IMR-90 (cell line): ENCODE results near the gene PFDN1. TPM values are rescaled to one million over a fixed set of nuclear protein-coding genes. Genes with fewer than 3 reads are reported as not detected.

ENCODE experiments used
- ATAC-seq: fragments of 200-7000 bp; cut with Tn5 transposase; 2 replicates; pipeline ENCODE4 v1.9.1; 2020; ENCODE audit warnings: low read depth, mild to moderate bottlenecking, moderate library complexity
- BruUV-seq: library from RNA; stranded (reverse); fragments of 400-500 nt; replicated peaks from 2 replicates; lab custom pipeline; 2021; lab: Mats Ljungman, UMichigan
- CTCF ChIA-PET: fragments of 300-600 bp; formaldehyde crosslinking; extraction: SDS; loops from one replicate; lab custom pipeline; 2021; ENCODE audit warnings: antibody characterized with exemption; lab: Yijun Ruan, JAX
- POLR2A ChIA-PET: fragments of 300-600 bp; sonication (Branson Sonifier 250); formaldehyde crosslinking; loops from one replicate; lab custom pipeline; 2022; ENCODE audit warnings: antibody characterized with exemption; ENCODE audit not compliant: unreplicated experiment; lab: Charles Lee
- DNase-seq: peaks from one replicate; pipeline ENCODE4 v3.0.0; 2013
- H2AFZ ChIP-seq: replicated peaks from 2 replicates; pipeline ENCODE3; 2013; ENCODE audit warnings: low read length, mild to moderate bottlenecking; ENCODE audit not compliant: poor library complexity
- H2AK5ac ChIP-seq: 2 replicates; pipeline ENCODE4 v1.6.1; 2013; ENCODE audit warnings: low read depth, low read length, inconsistent platforms
- H2AK9ac ChIP-seq: replicated peaks from 2 replicates; pipeline ENCODE3; 2013; ENCODE audit warnings: mild to moderate bottlenecking, low read depth, low read length, moderate library complexity; ENCODE audit not compliant: poor library complexity
- H2BK120ac ChIP-seq: 2 replicates; pipeline ENCODE4 v1.6.1; 2013; ENCODE audit warnings: low read depth, low read length, inconsistent platforms
- H2BK15ac ChIP-seq: 3 replicates; pipeline ENCODE4 v1.6.1; 2013; ENCODE audit warnings: low read depth, low read length, inconsistent platforms
- H2BK20ac ChIP-seq: 2 replicates; pipeline ENCODE4 v1.6.1; 2013; ENCODE audit warnings: low read depth, mild to moderate bottlenecking, inconsistent platforms, low read length, moderate library complexity
- H2BK5ac ChIP-seq: 2 replicates; pipeline ENCODE4 v1.6.1; 2013; ENCODE audit warnings: mild to moderate bottlenecking, low read depth, low read length, inconsistent platforms; ENCODE audit not compliant: poor library complexity, severe bottlenecking
- H3K14ac ChIP-seq: replicated peaks from 2 replicates; pipeline ENCODE4 v1.6.1; 2013; ENCODE audit warnings: low read depth, low read length, inconsistent platforms
- H3K18ac ChIP-seq: 2 replicates; pipeline ENCODE4 v1.6.1; 2013; ENCODE audit warnings: low read depth, low read length, control low read depth
- H3K23ac ChIP-seq: 2 replicates; pipeline ENCODE4 v1.6.1; 2013; ENCODE audit warnings: low read depth, low read length, inconsistent platforms
- H3K27ac ChIP-seq: 2 replicates; pipeline ENCODE4 v1.5.1; 2013; ENCODE audit warnings: mild to moderate bottlenecking, control low read depth, low read length; ENCODE audit not compliant: insufficient read depth
- H3K27me3 ChIP-seq: 2 replicates; pipeline ENCODE4 v1.6.1; 2013; ENCODE audit warnings: low read length; ENCODE audit not compliant: control insufficient read depth, insufficient read depth
- H3K36me3 ChIP-seq: 2 replicates; pipeline ENCODE4 v1.6.1; 2013; ENCODE audit warnings: low read length, mixed read lengths; ENCODE audit not compliant: control insufficient read depth, insufficient read depth
- H3K4ac ChIP-seq: 2 replicates; pipeline ENCODE4 v1.6.1; 2013; ENCODE audit warnings: low read depth, low read length, inconsistent platforms
- H3K4me1 ChIP-seq: 2 replicates; pipeline ENCODE4 v1.6.1; 2013; ENCODE audit warnings: low read length, mixed read lengths; ENCODE audit not compliant: control insufficient read depth, insufficient read depth
- H3K4me2 ChIP-seq: 2 replicates; pipeline ENCODE4 v1.6.1; 2013; ENCODE audit warnings: low read depth, mild to moderate bottlenecking, control low read depth, low read length, moderate library complexity
- H3K4me3 ChIP-seq: 2 replicates; pipeline ENCODE4 v1.5.1; 2013; ENCODE audit warnings: low read depth, mild to moderate bottlenecking, control low read depth, low read length, moderate library complexity; ENCODE audit not compliant: insufficient read depth
- H3K56ac ChIP-seq: 2 replicates; pipeline ENCODE4 v1.6.1; 2013; ENCODE audit warnings: low read length, inconsistent platforms; ENCODE audit not compliant: insufficient read depth; ENCODE audit errors: extremely low read depth
- H3K79me1 ChIP-seq, 2 experiments: 2 replicates each; pipeline ENCODE4 v1.6.1; 2013; ENCODE audit warnings: low read length in 2 of 2, inconsistent platforms in 1 of 2, low read depth in 1 of 2
- H3K9ac ChIP-seq: 2 replicates; pipeline ENCODE4 v1.6.1; 2013; ENCODE audit warnings: low read depth, low read length, control low read depth
- H3K9me1 ChIP-seq: 2 replicates; pipeline ENCODE4 v1.6.1; 2013; ENCODE audit warnings: low read length, inconsistent platforms; ENCODE audit not compliant: insufficient read depth
- H3K9me3 ChIP-seq: 2 replicates; pipeline ENCODE4 v1.6.1; 2013; ENCODE audit warnings: low read length; ENCODE audit not compliant: control insufficient read depth, insufficient read depth
- H4K20me1 ChIP-seq: 2 replicates; pipeline ENCODE4 v1.6.1; 2013; ENCODE audit warnings: low read length, inconsistent platforms; ENCODE audit not compliant: insufficient read depth
- H4K5ac ChIP-seq: 2 replicates; pipeline ENCODE4 v1.6.1; 2013; ENCODE audit warnings: mild to moderate bottlenecking, low read depth, low read length, control low read depth
- H4K8ac ChIP-seq, 2 experiments: 2 replicates each; pipeline ENCODE4 v1.6.1; 2013; ENCODE audit warnings: low read depth in 2 of 2, low read length in 2 of 2, control low read depth in 1 of 2, inconsistent platforms in 1 of 2
- H4K91ac ChIP-seq: 2 replicates; pipeline ENCODE4 v1.6.1; 2013; ENCODE audit warnings: low read depth, low read length, inconsistent platforms; ENCODE audit not compliant: insufficient read depth
- CEBPB ChIP-seq: IDR thresholded peaks from 2 replicates; pipeline ENCODE4 v1.6.1; 2012; ENCODE audit warnings: low read depth, low read length, improper control_type of control experiment
- CHD1 ChIP-seq: IDR thresholded peaks from 2 replicates; pipeline ENCODE4 v1.6.1; 2012; ENCODE audit warnings: low read depth, low read length, improper control_type of control experiment
- CTCF ChIP-seq: conservative IDR thresholded peaks from 2 replicates; pipeline ENCODE4 v1.5.1; 2012; ENCODE audit warnings: mild to moderate bottlenecking, low read depth, low read length, improper control_type of control experiment
- ELK1 ChIP-seq: fragments of 150-350 bp; IDR thresholded peaks from 2 replicates; pipeline ENCODE4 v1.6.1; 2016; ENCODE audit warnings: low read depth, mild to moderate bottlenecking, low read length, moderate library complexity, borderline replicate concordance
- FOS ChIP-seq: fragments of 150-350 bp; IDR thresholded peaks from 2 replicates; pipeline ENCODE4 v1.6.1; 2016; ENCODE audit warnings: low read depth, low read length
- MAFK ChIP-seq: IDR thresholded peaks from 2 replicates; pipeline ENCODE4 v1.6.1; 2012; ENCODE audit warnings: low read depth, low read length, improper control_type of control experiment
- MAZ ChIP-seq: IDR thresholded peaks from 2 replicates; pipeline ENCODE4 v1.6.1; 2012; ENCODE audit warnings: low read depth, mild to moderate bottlenecking, low read length, improper control_type of control experiment, moderate library complexity, borderline replicate concordance
- MXI1 ChIP-seq: IDR thresholded peaks from 2 replicates; pipeline ENCODE4 v1.6.1; 2012; ENCODE audit warnings: low read depth, mild to moderate bottlenecking, low read length, moderate library complexity, borderline replicate concordance
- NFE2L2 ChIP-seq: fragments of 150-350 bp; IDR thresholded peaks from 2 replicates; pipeline ENCODE4 v1.6.1; 2016; ENCODE audit warnings: low read depth, mild to moderate bottlenecking, low read length
- POLR2A ChIP-seq: IDR thresholded peaks from 2 replicates; pipeline ENCODE4 v1.6.1; 2012; ENCODE audit warnings: mild to moderate bottlenecking, low read depth, low read length
- RCOR1 ChIP-seq: IDR thresholded peaks from 2 replicates; pipeline ENCODE4 v1.6.1; 2012; ENCODE audit warnings: mild to moderate bottlenecking, low read length, improper control_type of control experiment; ENCODE audit not compliant: insufficient replicate concordance
- RFX5 ChIP-seq: IDR thresholded peaks from 2 replicates; pipeline ENCODE4 v1.8.0; 2012; ENCODE audit warnings: low read depth, mild to moderate bottlenecking, low read length, moderate library complexity
- SMC3 ChIP-seq: fragments of 150-350 bp; IDR thresholded peaks from 2 replicates; pipeline ENCODE4 v1.6.1; 2016; ENCODE audit warnings: low read depth, mild to moderate bottlenecking, antibody characterized with exemption, low read length, moderate library complexity
- USF2 ChIP-seq: fragments of 150-350 bp; IDR thresholded peaks from 2 replicates; pipeline ENCODE4 v1.6.1; 2017; ENCODE audit warnings: mild to moderate bottlenecking, antibody characterized with exemption, low read length, low read depth
- WGBS, 2 experiments: methylation state at CpG; one replicate each; pipeline versions ENCODE4 v1.1.5 to v1.1.7; 2013; ENCODE audit warnings: missing lambda C conversion rate in 2 of 2; ENCODE audit not compliant: insufficient read length in 1 of 2; ENCODE audit errors: extremely low coverage in 2 of 2; 5-methylcytosine and 5-hydroxymethylcytosine counted together
- dilution Hi-C: fragments of 300-500 bp; cut with HindIII; formaldehyde crosslinking; loops from one replicate; pipeline ENCODE4 v1.14.3; 2018; ENCODE audit warnings: low sequenced_read_pairs; ENCODE audit not compliant: unreplicated experiment
- in situ Hi-C: fragments of 300-500 bp; cut with MboI; formaldehyde crosslinking; loops from 3 replicates; pipeline ENCODE4 v1.14.3; 2019; ENCODE audit warnings: low sequenced_read_pairs, inconsistent platforms, mixed read lengths
- intact Hi-C: fragments of 100-400 bp; cut with micrococcal nuclease; formaldehyde crosslinking; loops from 2 replicates; pipeline ENCODE4 v1.10.0; 2022
- polyA plus RNA-seq, 3 experiments: library from polyadenylated mRNA; depleted of rRNA; stranded (reverse); fragments of >200 nt; gene quantifications; 2 replicates each; pipeline ENCODE4 v1.2.3, GENCODE V29; 2012; ENCODE audit warnings: low replicate concordance in 1 of 3
- total RNA-seq: library from RNA; depleted of rRNA; stranded (reverse); fragments of >200 nt; gene quantifications from 2 replicates; pipeline ENCODE4 v1.2.3, GENCODE V29; 2012

PFDN1 gene
- total and polyA plus RNA-seq, 2 of the 4 experiments (the other 2 are of a cell fraction) = 98.8 to 134 TPM

- Histone ChIP-seq H2BK20ac (no peak overlapping the region), H4K20me1 (no peaks in the 10 kb centered on the region; the same call in none of the 2 replicates), H4K8ac (no peak overlapping the region), H3K14ac (no peak overlapping the region), H2AK5ac (no peak overlapping the region), H3K4me2 (no peak overlapping the region), H3K27me3 (no peaks in the 10 kb centered on the region), H2AFZ (no peak overlapping the region), H3K4me3 (no peak overlapping the region), H4K91ac (no peak overlapping the region), H3K4ac (no peak overlapping the region), H3K9me3 (no peaks in the 10 kb centered on the region), H2AK9ac (no peak overlapping the region), H3K56ac (no peak overlapping the region), H2BK15ac (no peak overlapping the region), H3K36me3 (peaks cover 11% of the 10 kb centered on the region; the same call in 1 of the 2 replicates), H3K9ac (no peak overlapping the region), H3K9me1 (peaks cover 21% of the 10 kb centered on the region), H3K27ac (no peak overlapping the region), H3K23ac (no peak overlapping the region), H3K79me1 (peaks cover 34 to 72% of the 10 kb centered on the region in 2 experiments), H3K18ac (no peak overlapping the region), H4K5ac (no peak overlapping the region), H3K4me1 (peaks cover 8% of the 10 kb centered on the region), H2BK5ac (no peak overlapping the region), H2BK120ac (no peak overlapping the region)
- dilution Hi-C loops (no loop called here), in situ Hi-C loops (no loop called here), intact Hi-C loops (no loop called here)
- ChIA-PET CTCF (interaction anchor here (1.4 kb wide), 1 partner anchor 95 kb away, joined by 4 read pairs; no protein-coding TSS in a partner anchor), POLR2A (no interaction called here)
- DNase-seq = no peak
- ATAC-seq = no peak
- no CpG with 5 or more reads among the region's 4 CpGs for WGBS, 2 experiments
- no TSS peak for BruUV-seq
- TF ChIP-seq MXI1 (no peak), RCOR1 (no peak), MAZ (no peak), ELK1 (no peak), SMC3 (no peak), NFE2L2 (no peak), POLR2A (no peak), FOS (no peak), CHD1 (no peak), MAFK (no peak), CTCF (no peak), USF2 (no peak), RFX5 (no peak), CEBPB (no peak)
Measured at GRCh38 chr5:140339636-140340035, 36.7 kb upstream of the PFDN1 start.
